Type B pancreatic cell (in vitro differentiated cells): ENCODE data around the gene ADAT3. TPM values are rescaled to one million over a fixed set of nuclear protein-coding genes. Genes with fewer than 3 reads are reported as not detected.
A peak's percentile ranks its signal among the peaks of the same experiment; 100 is the strongest.
"Not testable (repeated sequence)": the region's sequence is repeated elsewhere in the genome, so short reads cannot be mapped to it uniquely, and the experiment has no call there.

ENCODE experiments used
- DNase-seq: peaks from one replicate; pipeline ENCODE4 v3.0.0; 2021; ENCODE audit warnings: mixed read lengths; ENCODE audit not compliant: unreplicated experiment; ENCODE audit errors: extremely low spot score
- H3K27ac Mint-ChIP-seq: 2 replicates; pipeline ENCODE4 v1.8.0; 2021; ENCODE audit warnings: mild to moderate bottlenecking, mixed read lengths
- H3K27me3 Mint-ChIP-seq: 2 replicates; pipeline ENCODE4 v1.8.0; 2021; ENCODE audit warnings: mixed read lengths
- H3K36me3 Mint-ChIP-seq: 2 replicates; pipeline ENCODE4 v1.8.0; 2021; ENCODE audit warnings: mixed read lengths
- H3K4me1 Mint-ChIP-seq: one replicate; pipeline ENCODE4 v1.8.0; 2021; ENCODE audit warnings: mixed read lengths; ENCODE audit not compliant: unreplicated experiment
- H3K4me3 Mint-ChIP-seq: 2 replicates; pipeline ENCODE4 v1.8.0; 2021; ENCODE audit warnings: mild to moderate bottlenecking, mixed read lengths
- H3K9me3 Mint-ChIP-seq: 2 replicates; pipeline ENCODE4 v1.8.0; 2021; ENCODE audit warnings: mixed read lengths
- CTCF ChIP-seq: fragments of 200-600 bp; sonication (generic); conservative IDR thresholded peaks from 2 replicates; pipeline ENCODE4 v1.5.0; 2021; ENCODE audit warnings: antibody characterized with exemption, mild to moderate bottlenecking
- total RNA-seq: library from RNA; stranded (reverse); gene quantifications from 2 replicates; pipeline ENCODE4 v1.2.1, GENCODE V29; 2021; ENCODE audit warnings: low replicate concordance

The ADAT3 gene
- total RNA-seq, 1 donor from 2014 or later = 12.1 TPM

GRCh38 chr19:1871630-1872029 lies 33.6 kb upstream of the ADAT3 start:
- DNase-seq = no peak
- Mint-ChIP-seq H3K9me3 (no peaks in the 10 kb centered on the region), H3K36me3 (no peaks in the 10 kb centered on the region)

GRCh38 chr19:1872807-1873523 lies 32.2 kb upstream of the ADAT3 start:
- H3K27ac Mint-ChIP-seq = no peak overlapping the region
- no peaks in the 10 kb centered on the region for H3K36me3 Mint-ChIP-seq
- peak overlapping the region; percentile 20 for H3K4me3 Mint-ChIP-seq
- H3K4me1 Mint-ChIP-seq = peaks cover 16% of the 10 kb centered on the region
- no peak for DNase-seq
- no peaks in the 10 kb centered on the region for H3K9me3 Mint-ChIP-seq
- TF ChIP-seq CTCF = no peak
- H3K27me3 Mint-ChIP-seq = no peaks in the 10 kb centered on the region

More at GRCh38 chr19:1871630-1872029, 33.6 kb upstream of the ADAT3 start:
- Mint-ChIP-seq H3K27me3 (no peaks in the 10 kb centered on the region), H3K27ac (no peak overlapping the region), H3K4me3 (no peak overlapping the region), H3K4me1 (peaks cover 16% of the 10 kb centered on the region)
- no peak for TF ChIP-seq CTCF

GRCh38 chr19:1873524-1874473 lies 31.4 kb upstream of the ADAT3 start:
- Mint-ChIP-seq H3K9me3 (no peaks in the 10 kb centered on the region), H3K4me3 (peak overlapping the region; percentile 98)

GRCh38 chr19:1874554-1875185 lies 30.5 kb upstream of the ADAT3 start:
- peak overlapping the region; percentile 89 for H3K27ac Mint-ChIP-seq
- TF ChIP-seq CTCF = no peak
- no peaks in the 10 kb centered on the region for H3K36me3 Mint-ChIP-seq
- peaks cover 16% of the 10 kb centered on the region for H3K4me1 Mint-ChIP-seq
- peak overlapping the region; percentile 98 for H3K4me3 Mint-ChIP-seq
- no peak for DNase-seq
- H3K9me3 Mint-ChIP-seq = no peaks in the 10 kb centered on the region
- H3K27me3 Mint-ChIP-seq = no peaks in the 10 kb centered on the region

More at GRCh38 chr19:1873524-1874473, 31.4 kb upstream of the ADAT3 start:
- H3K4me1 Mint-ChIP-seq = peaks cover 16% of the 10 kb centered on the region
- no peaks in the 10 kb centered on the region for H3K27me3 Mint-ChIP-seq
- H3K27ac Mint-ChIP-seq = peak overlapping the region; percentile 89
- no peak for DNase-seq
- TF ChIP-seq CTCF = no peak
- H3K36me3 Mint-ChIP-seq = no peaks in the 10 kb centered on the region

- Mint-ChIP-seq H3K4me3 (peak overlapping the region; percentile 98), H3K27ac (peak overlapping the region; percentile 89), H3K4me1 (peaks cover 16% of the 10 kb centered on the region)
- not testable (repeated sequence) for DNase-seq, H3K27me3 Mint-ChIP-seq, H3K9me3 Mint-ChIP-seq, H3K36me3 Mint-ChIP-seq
Observed at GRCh38 chr19:1875265-1875645, 29.9 kb upstream of the ADAT3 start.
